GM21447 (cell line): Measurements from ENCODE around the gene NDUFC2.
"Not testable (repeated sequence)": the region's sequence is repeated elsewhere in the genome, so short reads cannot be mapped to it uniquely, and the experiment has no call there.

ENCODE experiments used
- ATAC-seq: cut with Tn5 transposase; IDR thresholded peaks from one replicate; pipeline ENCODE4 v1.9.1; 2021; ENCODE audit not compliant: unreplicated experiment

The NDUFC2 gene

DNA sequence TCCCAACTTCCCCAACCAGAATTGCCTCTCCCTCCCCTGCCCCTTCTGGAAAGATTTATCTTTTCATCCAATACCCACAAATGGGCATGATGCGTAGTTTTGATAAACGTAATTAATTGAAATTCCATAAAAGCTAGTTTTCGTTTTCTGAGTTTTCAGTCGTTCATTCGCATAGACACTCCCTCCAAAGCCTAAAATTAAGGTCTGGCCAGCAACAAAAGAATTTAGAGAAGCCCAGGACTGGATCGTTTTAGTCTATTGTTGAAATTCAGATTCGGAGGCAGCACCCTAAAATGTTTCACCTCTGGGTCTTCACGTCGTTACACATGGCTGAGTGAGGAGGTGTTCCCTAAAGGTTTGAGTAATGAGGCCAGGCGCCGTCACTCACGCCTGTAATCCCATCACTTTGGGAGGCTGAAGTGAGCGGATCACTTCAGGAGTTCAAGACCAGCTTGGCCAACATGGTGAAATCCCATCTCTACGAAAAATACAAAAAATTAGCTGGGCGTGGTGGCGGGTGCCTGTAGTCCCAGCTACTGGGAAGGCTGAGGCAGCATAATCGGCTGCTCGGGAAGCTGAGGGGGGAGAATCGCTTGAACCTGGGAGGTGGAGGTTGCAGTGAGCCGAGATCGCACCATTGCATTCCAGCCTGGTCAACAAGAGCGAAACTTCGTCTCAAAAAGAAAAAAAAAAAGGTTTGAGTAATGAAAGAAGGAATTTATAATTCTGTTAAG, 589 bp upstream of the NDUFC2 start:
- ATAC-seq = no peak

DNA sequence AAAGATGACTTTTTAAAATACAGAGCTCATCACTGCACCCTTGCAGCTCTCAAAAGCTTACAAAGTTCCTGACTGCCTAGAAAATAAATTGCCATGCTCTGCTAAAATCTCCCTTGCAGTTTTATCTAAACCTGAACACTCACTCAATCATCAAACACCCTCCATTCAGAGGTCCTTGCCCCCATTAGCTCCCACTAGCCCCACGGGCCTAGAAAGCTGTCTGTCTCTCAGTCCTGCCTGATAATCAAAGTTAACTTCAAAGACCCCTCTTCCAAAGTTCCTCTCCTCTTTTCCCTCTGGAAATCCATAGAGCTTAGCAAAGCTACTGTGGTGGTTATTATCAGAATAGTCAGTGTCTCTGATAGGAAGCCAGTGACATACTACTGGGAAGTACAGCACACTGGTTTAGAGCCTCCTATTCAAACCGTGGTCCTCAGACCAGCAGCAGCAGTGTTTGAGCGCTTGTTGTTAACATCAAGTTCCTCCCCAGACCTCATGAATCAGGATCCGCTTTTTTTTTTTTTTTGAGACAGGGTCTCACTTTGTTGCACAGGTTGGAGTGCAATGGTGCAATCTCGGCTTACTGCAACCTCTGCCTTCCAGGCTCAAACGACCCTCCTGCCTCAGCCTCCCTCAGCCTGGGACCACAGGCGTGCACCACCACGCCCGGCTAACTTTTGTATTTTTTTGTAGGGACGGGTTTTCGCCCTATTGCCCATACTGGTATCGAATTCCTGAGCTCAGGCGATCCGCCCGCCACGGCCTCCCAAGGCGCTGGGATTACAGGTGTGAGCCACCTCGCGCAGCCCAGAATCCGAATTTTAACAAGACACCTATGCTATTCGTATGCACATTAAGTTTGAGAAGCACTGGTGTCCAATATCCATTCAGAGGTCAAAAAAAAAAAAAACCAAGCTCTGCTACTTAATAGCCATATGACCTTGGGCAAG, 1.2 kb downstream of the NDUFC2 start:
- ATAC-seq = no peak

DNA sequence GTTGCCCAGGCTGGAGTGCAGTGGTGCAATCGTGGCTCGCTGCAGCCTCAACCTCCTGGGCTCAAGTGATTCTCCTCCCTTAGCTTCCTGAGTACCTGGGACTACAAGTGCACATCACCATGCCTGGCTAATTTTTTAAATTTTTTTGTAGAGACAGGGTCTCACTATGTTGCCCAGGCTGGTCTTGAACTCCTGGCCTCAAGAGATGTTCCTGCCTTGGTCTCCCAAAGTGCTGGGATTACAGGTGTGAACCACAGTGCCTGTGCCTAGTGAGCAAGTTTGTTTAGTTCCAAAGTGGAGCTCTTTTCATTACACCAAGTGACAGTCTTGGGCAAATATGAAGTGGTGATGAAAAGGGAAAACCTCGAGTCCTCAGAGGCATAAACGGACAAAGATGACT, 2.1 kb downstream of the NDUFC2 start:
- ATAC-seq = not testable (repeated sequence)

DNA sequence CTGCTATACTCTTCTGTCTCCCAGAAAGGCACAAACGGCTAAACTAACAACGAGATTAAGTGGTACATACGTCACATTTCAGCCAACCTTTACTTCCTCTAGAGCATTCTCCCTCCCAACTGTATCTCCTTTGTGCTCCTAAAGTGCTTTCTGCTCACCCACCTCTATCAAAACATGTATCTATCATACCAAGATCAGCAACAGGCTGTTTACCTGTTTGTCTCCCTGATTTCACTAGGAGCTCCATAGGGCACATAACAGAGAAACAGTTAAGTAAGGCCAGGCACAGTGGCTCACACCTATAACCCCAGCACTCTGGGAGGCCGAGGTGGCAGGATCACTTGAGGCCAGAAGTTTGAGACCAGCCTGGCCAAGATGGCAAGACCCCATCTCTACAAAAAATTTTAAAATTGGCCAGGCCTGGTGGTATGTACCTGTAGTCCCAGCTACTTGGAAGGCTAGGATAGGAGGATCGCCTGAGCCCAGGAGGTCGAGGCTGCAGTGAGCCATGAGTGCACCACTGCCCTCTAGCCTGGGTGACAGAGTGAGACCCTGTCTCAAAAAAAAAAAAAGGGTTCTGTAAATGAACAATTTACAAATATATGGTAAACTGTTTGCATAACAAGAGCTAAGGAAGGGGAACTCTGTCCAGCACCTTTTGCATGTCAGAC, 2.8 kb downstream of the NDUFC2 start:
- ATAC-seq = no peak

DNA sequence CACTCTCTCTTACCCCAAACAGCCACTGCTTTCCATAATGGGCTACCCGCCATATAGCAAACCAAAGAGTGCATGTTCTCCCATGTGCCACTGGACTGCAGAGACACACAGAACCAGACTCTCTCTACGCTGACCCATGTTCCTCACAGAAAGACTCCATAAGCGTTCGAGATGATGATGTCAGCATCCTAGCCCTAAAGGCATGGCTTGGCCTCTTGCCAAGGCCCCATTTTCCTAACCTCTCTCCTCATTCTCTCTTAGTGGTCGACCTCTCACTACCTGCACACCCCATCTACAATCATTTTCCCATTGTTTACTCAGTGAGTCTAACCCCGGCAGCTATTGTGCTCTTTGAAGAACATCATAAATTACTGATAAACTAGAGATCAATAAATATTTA, 4.9 kb downstream of the NDUFC2 start:
- no peak for ATAC-seq

DNA sequence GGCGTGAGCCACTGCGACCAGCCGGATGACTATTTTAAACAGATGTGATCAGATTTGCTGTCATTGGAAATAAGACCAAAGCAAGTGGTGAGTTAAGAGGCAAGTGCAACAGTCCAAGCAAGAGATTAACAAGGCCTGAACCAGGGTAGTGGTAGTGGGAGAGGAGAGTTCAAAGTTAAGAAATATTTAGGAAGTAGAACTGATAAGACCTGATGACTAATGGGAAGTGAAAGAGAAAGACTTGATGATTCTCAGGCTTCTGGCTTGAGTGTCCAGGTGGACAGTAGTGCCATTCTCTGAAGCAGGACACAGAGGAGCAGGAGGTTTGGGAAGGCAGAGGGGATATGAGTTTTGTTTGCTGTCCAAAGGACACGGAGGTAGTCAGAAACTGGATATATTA, 7.2 kb downstream of the NDUFC2 start:
- ATAC-seq = no peak

DNA sequence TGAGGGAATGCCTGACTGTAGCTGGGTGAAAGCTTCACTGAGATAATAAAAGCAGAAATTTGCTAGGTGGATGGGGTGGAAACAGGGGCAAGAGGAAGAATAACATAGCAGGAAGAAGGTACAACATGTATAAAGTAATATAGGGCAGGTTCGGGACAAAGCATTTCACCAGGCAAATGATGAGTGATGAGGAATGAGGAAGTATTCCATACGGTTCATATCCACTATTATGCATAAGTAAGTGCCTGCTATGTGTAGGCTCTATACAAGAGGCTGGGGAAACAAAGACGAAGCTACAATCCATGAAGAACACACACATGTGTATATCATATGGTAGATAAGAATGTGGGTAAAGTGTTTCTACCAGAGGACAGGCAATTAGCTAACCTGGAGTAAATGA, 7.9 kb downstream of the NDUFC2 start:
- no peak for ATAC-seq

DNA sequence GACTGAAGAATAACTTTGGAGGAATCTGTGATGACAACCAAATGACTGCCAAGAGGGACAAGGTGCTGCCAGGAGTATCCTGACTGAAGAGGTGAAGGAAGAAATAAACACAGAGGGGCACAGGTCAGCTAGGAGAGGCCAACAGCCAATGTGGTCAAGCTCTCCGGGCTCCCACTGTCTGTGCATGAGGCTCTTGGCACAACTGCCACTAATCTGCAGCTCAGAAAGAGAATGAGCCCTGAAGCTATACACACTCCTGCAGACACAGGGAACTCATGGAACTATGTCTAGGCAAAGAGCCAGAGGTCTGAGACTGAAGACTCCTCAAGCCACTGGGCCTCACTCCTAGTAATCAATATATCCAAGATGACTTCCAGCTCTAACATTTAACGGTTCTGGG, 9.0 kb downstream of the NDUFC2 start:
- ATAC-seq = no peak

DNA sequence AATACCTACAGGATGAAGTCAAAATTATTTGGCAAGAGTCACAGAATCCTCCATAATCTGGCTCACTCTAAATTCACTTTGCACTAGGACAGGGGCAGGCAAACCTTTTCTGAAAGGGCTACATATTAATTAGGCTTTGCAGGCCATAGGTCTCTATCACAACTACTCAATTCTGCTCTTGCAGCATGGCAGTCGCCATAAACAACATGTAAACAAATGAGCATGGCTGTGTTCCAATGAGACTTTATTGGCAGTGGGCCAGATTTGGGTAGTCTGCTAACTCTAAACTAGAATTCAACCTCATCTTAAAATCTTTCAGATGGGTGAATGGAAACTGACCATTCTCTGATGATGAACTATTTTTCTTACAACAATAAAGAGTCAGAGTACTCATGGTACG, 10.2 kb downstream of the NDUFC2 start:
- ATAC-seq = no peak

DNA sequence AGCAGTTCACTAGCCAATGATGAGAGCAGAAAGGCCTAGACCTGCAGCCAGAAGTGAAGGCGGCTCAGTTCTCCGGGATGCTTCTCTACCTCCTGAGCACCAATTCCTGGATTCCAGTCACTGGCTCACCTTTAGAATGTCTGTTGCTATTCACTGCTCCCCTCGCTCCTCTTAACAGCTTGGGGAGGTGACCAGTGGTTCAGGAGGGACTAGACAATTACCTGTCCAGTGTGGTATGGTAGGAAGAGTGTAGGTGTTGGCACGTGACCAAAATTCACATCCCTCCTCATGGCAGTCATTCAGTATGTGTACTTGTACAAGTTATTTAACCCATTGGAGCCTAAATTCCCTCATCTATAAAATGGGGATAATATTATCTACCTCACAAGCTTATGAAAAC, 12.0 kb downstream of the NDUFC2 start:
- ATAC-seq = no peak

DNA sequence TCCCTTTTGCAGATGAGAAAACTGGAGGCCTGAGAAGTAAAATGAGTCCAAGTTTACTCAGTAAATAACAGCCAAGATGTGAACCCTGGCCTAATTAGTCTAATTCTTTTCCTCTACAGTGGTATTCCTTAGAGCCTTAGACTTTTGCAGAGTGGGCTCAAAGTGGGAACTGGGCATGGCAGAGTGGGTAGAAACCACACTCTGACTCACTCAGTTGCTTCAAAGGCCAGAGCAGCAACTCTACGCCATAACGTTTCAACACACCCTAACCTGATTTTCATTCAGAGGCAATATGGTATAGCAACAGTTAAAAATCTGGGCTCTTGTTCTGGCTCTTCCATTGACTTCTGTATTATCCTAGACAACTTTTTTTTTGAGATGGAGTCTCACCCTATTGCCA, 13.2 kb downstream of the NDUFC2 start:
- ATAC-seq = no peak

DNA sequence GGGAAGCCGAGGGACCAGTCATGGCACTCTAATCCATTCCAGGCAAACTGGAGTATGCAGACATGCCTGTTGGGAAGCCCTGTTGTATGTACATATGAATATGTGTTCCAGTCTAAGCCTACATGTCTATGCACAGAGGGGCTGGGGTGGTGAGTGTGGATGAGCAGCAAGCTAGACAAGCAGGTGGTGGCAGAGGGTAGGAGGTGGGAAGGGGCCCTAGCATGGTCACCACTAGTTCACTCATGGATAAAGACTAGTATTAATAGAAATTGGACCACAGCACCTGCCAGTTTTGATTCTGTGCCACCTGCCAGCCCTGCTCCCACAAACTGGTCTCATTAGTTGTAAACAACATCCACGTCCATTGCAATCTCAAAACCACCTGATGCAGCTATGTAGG, 14.5 kb downstream of the NDUFC2 start:
- no peak for ATAC-seq

DNA sequence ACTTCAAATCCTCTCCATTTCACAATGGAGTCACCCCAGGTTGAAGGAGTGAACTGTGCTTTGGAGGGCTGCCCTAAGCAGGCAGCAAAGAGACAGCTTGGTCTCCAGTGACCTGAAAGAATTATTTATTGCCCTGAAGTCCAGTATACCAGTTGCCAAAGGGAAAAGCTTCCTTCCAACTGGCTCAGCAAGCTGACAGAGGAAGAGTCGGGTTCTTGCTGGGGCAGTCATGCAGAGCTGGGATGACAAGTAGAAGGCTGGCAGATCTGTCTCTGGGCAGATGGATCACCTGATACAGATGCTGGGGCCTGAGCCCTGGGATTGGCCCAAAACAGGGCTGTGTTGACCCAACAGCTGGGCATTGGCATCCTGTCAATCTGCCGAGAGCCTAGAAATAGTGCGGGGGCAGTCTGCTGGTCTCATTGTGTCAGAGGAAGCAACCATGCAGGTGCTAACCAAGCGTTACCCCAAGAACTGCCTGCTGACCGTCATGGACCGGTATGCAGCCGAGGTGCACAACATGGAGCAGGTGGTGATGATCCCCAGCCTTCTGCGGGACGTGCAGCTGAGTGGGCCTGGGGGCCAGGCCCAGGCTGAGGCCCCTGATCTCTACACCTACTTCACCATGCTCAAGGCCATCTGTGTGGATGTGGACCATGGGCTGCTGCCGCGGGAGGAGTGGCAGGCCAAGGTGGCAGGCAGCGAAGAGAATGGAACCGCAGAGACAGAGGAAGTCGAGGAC, 16.1 kb downstream of the NDUFC2 start, which contains the start of gene THRSP:
TSS of gene THRSP (plus strand) at position 422 of the 742 bp plus-strand sequence. CDS start at position 443, 21 bp downstream.
- ATAC-seq = no peak

DNA sequence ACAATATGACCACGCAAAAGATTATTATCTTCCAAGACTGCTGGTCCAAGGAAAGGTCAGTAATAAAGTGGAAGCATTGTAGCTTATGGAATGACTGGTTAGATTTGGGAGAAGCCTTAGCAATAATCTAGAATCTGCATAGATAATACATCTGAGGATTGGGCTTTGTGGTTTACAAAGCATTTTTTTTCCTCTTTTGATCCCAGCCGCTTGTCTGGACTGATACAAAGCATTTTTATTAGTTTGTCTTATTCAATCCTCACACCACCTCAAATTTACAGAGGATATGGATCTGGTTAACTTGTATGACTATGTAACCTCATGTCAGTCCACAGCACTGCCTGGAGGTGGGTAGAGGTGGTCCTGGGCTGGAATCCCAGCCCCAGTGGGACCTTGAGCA, 17.0 kb downstream of the NDUFC2 start:
- ATAC-seq = no peak

DNA sequence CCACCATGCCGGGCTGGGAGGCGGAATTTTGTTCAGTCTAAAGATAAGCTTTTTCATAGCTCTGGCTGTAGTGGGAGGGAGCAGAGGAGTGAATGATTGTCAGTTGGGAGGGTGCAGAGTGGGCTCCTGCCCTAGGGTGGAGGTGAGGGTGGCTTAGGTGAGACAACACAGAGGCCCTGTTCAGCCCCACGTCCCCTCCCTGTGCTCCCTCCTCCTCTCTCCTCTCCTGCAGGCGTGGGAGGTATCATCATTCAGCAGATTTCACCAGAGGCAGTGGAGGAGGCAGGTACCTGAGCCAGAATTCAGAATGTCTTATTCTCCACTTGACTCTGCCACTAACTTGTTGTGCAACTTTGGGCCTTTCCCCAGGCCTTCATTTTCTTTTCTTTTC, 17.7 kb downstream of the NDUFC2 start:
- no peak for ATAC-seq

DNA sequence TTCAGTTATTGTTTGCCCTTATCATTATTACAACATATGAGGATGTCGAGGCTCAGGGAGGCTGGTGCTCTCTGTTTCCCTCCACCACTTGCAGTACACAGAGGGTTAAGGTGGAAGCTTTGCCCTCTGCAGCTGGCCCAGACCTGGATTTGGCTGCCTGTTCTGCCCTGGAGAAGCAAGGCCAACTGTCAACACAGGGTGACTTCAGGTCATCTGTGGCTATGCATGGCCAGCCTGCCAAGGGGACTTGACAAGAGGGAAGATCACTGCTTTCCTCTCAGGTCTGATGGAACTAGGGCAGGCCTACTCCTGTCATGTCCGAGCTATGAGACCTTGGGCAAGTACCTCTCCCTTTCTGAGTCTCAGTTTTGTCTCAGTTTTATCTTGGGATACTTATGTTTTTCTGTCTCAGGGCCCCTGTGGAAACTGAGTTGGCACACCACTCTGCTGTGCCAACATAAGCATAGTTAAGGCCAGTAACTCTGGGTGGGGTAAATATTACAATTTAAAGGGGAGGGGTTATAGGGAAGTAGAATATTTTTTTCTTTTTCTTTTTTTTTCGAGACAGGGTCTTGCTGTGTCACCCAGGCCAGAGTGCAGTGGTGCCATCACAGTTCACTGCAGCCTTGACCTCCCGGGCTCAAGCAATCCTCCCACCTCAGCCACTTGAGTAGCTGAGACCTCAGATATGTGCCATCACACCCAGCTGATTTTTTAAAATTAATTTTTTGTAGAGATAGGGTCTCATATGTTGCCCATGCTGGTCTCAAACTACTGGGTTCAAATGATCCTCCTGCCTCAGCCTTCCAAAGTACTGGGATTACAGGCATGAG, 18.4 kb downstream of the NDUFC2 start:
- no peak for ATAC-seq

DNA sequence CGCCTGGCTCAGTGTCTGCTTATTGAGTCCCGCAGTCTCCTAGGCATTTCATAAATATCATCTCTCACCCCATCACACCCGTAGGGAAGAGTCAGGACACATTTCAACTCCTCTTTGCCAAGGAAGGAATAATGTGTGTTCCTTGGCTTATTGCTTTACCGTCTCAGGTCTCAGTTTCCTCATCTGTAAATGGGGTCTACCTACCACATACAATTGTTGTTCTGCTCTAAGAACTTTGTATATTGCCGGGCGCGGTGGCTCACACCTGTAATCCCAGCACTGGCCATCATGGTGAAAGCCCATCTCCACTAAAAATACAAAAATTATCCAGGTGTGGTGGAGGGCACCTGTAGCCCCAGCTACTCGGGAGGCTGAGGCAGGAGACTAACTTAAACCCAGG, 19.1 kb downstream of the NDUFC2 start:
- ATAC-seq = no peak

DNA sequence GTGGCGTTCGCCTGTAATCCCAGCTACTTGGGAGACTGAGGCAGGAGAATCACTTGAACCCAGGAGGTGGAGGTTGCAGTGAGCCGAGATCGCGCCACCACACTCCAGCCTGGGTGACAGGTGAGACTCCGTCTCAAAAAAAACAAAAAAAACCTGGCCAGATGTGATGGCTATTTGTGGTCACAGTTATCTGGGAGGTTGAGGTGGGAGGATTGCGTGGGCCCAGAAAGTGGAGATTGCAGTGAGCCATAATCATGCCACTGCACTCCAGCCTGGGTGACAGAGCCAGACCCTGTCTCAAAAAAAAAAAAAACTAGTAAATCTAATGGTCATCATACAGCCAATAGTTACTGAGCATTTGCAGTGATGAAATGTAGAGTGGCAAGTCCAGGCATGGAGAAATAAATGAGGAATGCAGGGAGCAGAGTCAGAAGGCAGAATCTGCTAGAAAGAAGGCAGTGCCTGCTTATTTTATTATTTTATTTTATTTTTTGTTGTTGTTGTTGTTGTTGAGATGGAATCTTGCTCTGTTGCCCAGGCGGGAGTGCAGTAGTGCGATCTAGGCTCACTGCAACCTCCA, 19.8 kb downstream of the NDUFC2 start:
- not testable (repeated sequence) for ATAC-seq

DNA sequence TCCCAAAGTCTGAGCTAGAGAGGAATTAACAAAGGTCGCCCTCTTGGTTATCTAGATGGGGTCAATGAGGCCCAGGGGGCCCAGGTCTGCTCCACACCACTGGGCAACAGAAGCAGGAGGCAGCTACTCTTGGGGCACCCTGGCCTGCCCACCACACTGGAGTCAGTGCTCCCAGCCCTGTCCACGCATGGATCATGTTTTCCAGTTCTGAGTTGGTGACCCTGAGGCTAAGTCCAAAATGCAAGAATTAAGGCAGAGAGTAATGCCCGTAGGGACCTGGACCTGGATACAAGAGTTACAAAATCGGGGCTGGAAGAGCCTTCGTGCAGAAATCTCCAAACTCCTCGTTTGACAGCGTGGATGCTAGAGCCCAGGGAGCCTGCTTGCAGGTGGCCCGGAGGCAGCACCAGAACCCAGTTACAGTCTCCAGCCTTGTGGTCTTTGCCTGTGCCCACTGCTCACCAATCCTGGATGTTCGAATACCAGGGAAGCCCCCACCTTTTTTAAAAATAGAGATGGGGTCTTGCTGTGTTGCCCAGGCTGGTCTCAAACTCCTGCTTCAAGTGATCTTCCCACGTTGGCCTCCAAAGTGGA, 22.1 kb downstream of the NDUFC2 start:
- no peak for ATAC-seq
